Adipocyte (in vitro differentiated cells): ENCODE results near the gene CRB2.

ENCODE experiments used
- DNase-seq: peaks from one replicate; pipeline ENCODE4 v3.0.0-alpha.2; 2015; ENCODE audit warnings: low read depth
- H3K27me3 ChIP-seq: replicated peaks from 2 replicates; pipeline ENCODE4 v1.7.0; 2013; ENCODE audit warnings: mild to moderate bottlenecking, low read length, moderate library complexity; ENCODE audit not compliant: control insufficient read depth, insufficient read depth
- H3K36me3 ChIP-seq: 2 replicates; pipeline ENCODE4 v1.7.0; 2013; ENCODE audit warnings: low read length, mild to moderate bottlenecking, moderate library complexity; ENCODE audit not compliant: control insufficient read depth, insufficient read depth, severe bottlenecking
- H3K4me1 ChIP-seq: 2 replicates; pipeline ENCODE4 v1.7.0; 2013; ENCODE audit warnings: mild to moderate bottlenecking, low read length, moderate library complexity; ENCODE audit not compliant: control insufficient read depth, insufficient read depth
- H3K4me3 ChIP-seq: 2 replicates; pipeline ENCODE4 v1.7.0; 2013; ENCODE audit warnings: mild to moderate bottlenecking, low read length, moderate library complexity
- H3K9ac ChIP-seq: 2 replicates; pipeline ENCODE4 v1.7.0; 2013; ENCODE audit warnings: mild to moderate bottlenecking, low read length, moderate library complexity
- H3K9me3 ChIP-seq: 2 replicates; pipeline ENCODE4 v1.7.0; 2013; ENCODE audit warnings: mild to moderate bottlenecking, low read length, moderate library complexity; ENCODE audit not compliant: control insufficient read depth

The CRB2 gene

GRCh38 chr9:123422635-123423310 is 66.8 kb downstream of the CRB2 start:
- no peak overlapping the region for H3K4me3 ChIP-seq
- H3K9ac ChIP-seq: no peak overlapping the region
- H3K27me3 ChIP-seq: no peaks in the 10 kb centered on the region
- no peaks in the 10 kb centered on the region for H3K9me3 ChIP-seq
- peaks cover 18% of the 10 kb centered on the region for H3K36me3 ChIP-seq
- H3K4me1 ChIP-seq: no peaks in the 10 kb centered on the region
- DNase-seq: no peak

GRCh38 chr9:123423311-123423640 is 67.3 kb downstream of the CRB2 start:
- no peak for DNase-seq
- H3K4me3 ChIP-seq: no peak overlapping the region
- no peaks in the 10 kb centered on the region for H3K4me1 ChIP-seq

DNA sequence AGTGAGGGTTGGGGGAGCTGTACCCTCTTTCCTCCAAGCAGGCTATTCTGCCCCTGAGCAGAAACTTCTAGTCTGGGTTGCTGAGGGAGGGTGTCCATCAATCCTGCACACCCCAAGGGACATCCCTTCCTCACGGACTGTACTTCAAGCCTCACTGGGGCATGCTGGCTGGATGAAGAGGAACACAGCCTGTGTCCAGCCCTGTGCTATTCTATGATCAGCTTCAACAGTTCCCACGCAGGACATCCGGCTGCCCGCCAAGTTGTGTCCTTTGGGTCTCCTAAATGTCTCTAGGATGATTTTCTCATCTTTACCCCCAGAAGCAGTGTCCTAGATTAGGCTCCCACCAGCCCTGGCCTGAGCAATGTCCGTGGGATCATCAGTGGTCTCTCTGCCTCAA is 68.1 kb downstream of the CRB2 start:
- Histone ChIP-seq H3K9ac (no peak overlapping the region), H3K36me3 (peaks cover 18% of the 10 kb centered on the region), H3K9me3 (no peaks in the 10 kb centered on the region), H3K4me1 (no peaks in the 10 kb centered on the region), H3K4me3 (no peak overlapping the region), H3K27me3 (no peaks in the 10 kb centered on the region)
- DNase-seq: no peak

More at GRCh38 chr9:123423311-123423640, 67.3 kb downstream of the CRB2 start:
- H3K9ac ChIP-seq: no peak overlapping the region
- H3K36me3 ChIP-seq: peaks cover 18% of the 10 kb centered on the region
- H3K27me3 ChIP-seq: no peaks in the 10 kb centered on the region
- H3K9me3 ChIP-seq: no peaks in the 10 kb centered on the region

- H3K9me3 ChIP-seq: no peaks in the 10 kb centered on the region
- DNase-seq: no peak
- H3K9ac ChIP-seq: no peak overlapping the region
- peaks cover 13% of the 10 kb centered on the region for H3K36me3 ChIP-seq
- no peak overlapping the region for H3K4me3 ChIP-seq
- no peaks in the 10 kb centered on the region for H3K27me3 ChIP-seq
- no peaks in the 10 kb centered on the region for H3K4me1 ChIP-seq
Observed at GRCh38 chr9:123424552-123425225, 68.7 kb downstream of the CRB2 start.

DNA sequence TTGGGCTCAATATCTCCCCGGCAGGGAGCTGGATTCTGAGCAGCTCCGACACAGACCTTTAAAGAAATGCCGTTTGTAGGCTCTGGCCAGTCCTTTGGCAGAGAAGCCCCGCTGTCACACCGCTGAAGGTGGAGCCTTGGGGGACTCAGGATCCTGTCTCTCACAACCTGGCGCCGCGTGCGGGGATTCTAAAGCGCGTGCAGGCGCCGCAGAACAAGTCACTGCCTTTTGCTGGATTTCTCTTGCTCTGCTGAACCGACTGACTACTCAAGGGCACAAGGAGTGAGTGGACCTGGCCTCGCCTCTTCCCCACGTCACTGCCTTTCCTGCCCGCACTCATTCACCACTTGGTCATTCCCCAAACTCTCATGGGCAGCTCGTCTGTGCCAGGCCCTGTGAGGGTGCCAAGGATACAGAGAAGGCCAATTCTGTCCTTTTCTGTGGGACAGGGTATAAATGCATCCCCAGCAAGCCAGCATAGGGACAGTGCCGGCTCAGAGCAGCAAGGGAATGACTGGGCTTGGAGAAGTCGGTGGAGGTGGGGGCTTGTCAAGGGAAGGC is 69.3 kb downstream of the CRB2 start:
- no peaks in the 10 kb centered on the region for H3K9me3 ChIP-seq
- H3K4me3 ChIP-seq: no peak overlapping the region
- no peak overlapping the region for H3K9ac ChIP-seq
- H3K27me3 ChIP-seq: no peaks in the 10 kb centered on the region
- H3K4me1 ChIP-seq: no peaks in the 10 kb centered on the region
- peaks cover 16% of the 10 kb centered on the region for H3K36me3 ChIP-seq
- DNase-seq: no peak

GRCh38 chr9:123425836-123426365 is 69.9 kb downstream of the CRB2 start:
- Histone ChIP-seq H3K27me3 (no peaks in the 10 kb centered on the region), H3K4me3 (no peak overlapping the region), H3K9me3 (no peaks in the 10 kb centered on the region)

DNA sequence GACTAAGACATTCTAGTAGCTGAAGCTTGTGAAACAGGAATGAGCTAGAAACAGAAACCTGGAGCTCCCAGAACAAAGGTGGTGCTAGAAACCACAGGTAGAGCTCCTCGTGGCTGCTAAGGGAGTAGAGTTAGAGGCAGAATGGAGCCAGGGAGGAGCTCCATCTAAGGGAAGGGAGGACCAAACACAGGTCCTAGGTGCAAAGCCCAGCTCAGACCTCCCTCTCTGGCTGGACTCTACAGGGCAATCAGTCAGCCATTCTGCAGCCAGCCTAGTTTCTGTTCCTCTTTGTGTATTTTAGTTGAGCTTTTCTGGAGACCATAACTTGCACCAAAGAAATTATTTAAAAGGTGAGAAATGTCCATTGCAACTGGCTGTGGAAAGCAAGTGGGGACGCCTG is 70.4 kb downstream of the CRB2 start:
- Histone ChIP-seq H3K27me3 (no peaks in the 10 kb centered on the region), H3K4me1 (no peaks in the 10 kb centered on the region), H3K9ac (no peak overlapping the region), H3K36me3 (peaks cover 21% of the 10 kb centered on the region), H3K4me3 (no peak overlapping the region), H3K9me3 (no peaks in the 10 kb centered on the region)
- no peak for DNase-seq

More at GRCh38 chr9:123425836-123426365, 69.9 kb downstream of the CRB2 start:
- no peak for DNase-seq
- no peaks in the 10 kb centered on the region for H3K4me1 ChIP-seq
- no peak overlapping the region for H3K9ac ChIP-seq
- H3K36me3 ChIP-seq: peaks cover 21% of the 10 kb centered on the region
